OCI-M2 (cell line): ENCODE measurements around the gene ABCC3.
"Not testable (repeated sequence)": the region's sequence is repeated elsewhere in the genome, so short reads cannot be mapped to it uniquely, and the experiment has no call there.

ENCODE experiments used
- DNase-seq: peaks from one replicate; lab custom pipeline; 2025; ENCODE audit not compliant: unreplicated experiment; lab: John Stamatoyannopoulos, UW

The ABCC3 gene

GRCh38 chr17:50696365-50696879, 61.7 kb downstream of the ABCC3 start:
- no peak for DNase-seq

DNA sequence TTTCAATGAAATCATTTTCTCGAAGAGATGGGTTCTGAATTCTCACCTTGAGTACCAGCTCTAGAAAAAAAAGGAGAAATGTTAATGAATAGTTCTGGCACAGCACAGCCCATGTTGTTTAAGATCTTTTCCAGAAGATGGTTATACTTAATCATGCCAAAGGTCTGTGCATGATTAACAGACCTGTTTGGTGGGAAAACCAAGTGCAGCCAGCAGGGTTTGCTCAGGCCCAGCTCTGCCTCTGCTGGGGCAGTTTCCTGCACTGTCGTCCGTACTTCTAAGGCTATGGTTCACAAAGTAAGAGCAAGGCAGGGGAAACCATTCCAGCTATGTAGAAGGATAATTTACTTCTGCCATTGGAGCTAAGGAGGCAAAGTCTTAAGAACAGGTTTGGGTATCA, 62.4 kb downstream of the ABCC3 start:
- no peak for DNase-seq

DNA sequence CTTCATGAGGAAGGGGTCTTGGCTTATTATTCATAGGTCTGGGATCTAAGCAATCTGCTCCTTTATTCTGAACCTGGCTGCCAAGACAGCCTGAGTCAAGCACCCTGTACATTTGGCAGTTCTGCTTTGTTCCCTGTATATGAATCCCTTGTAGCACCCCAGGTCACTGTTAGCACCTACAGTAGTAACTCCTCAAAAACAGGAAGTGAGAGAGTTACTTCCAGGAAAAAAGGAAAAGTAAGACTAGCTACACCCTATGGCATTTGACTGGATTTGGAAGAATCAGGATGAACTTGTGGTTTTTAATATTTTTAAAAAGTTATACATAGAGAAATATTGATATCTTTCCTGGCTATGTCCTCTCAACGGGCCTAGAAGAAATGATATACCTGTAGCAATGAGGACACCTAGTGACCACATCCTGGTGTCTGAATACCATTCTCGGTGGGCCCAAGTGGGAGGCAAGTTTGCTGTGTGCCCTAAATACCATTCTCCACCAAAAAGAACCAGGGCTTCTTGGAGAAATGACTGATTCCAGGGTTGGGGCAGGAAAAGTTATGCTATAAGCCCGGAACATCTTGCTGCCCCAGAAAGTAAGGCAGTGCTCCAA, 63.1 kb downstream of the ABCC3 start:
- DNase-seq, result no peak

- DNase-seq, result no peak
Observed at GRCh38 chr17:50699410-50699809, 64.7 kb downstream of the ABCC3 start.

- DNase-seq, result no peak
Observed at GRCh38 chr17:50703162-50703561, 68.5 kb downstream of the ABCC3 start.

- no peak for DNase-seq
Observed at GRCh38 chr17:50707289-50708049, 72.8 kb downstream of the ABCC3 start, which contains the start of gene ANKRD40. ANKRD40 (minus strand) TSS chr17:50707914; CDS start chr17:50707654, 260 bp downstream.

DNA sequence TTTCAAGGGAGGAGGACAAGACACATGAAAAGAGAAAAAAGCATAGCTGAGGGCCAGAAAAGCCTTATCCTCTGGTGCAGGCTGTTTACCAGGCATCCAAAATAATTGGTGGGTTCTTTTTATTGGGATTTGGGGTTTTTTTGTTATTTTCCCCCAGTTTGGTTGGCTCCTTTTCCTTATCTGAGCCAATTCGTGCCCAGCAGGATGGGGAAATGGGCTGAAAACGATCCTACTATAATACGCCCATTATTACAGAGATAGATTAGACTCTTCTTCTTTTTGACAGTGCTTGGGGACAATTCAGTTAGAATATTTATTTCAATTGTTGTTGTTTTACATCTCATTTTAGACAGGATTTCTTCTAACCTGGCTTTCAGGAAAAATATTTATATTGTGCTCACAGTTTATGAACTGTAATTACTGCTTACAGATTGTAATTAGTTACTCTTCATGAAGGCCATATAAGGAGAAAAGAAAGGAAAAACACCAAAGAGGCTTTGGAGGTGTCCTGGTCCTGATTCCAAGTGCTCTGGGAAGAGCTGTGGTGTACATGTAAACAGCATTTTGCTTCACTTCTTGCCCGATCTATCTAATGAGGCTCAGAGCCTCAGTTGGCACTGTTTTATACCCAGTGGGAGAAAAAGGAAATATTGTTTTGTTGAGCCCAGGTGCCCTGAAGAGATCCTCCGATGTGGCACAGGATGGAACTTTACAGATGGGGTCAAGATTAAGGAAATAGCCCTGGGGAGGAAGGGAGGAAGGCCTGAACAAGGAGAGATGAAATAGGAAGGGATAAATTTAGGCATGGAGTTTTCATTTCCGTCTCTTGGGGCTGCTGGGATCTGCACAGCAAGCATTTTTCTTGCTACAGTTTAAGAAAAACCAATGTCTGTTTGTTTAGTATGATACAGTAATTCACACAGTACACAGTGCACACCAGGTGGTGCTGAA, 73.6 kb downstream of the ABCC3 start:
- peak; percentile 60 for DNase-seq

GRCh38 chr17:50709053-50709452, 74.4 kb downstream of the ABCC3 start:
- not testable (repeated sequence) for DNase-seq

DNA sequence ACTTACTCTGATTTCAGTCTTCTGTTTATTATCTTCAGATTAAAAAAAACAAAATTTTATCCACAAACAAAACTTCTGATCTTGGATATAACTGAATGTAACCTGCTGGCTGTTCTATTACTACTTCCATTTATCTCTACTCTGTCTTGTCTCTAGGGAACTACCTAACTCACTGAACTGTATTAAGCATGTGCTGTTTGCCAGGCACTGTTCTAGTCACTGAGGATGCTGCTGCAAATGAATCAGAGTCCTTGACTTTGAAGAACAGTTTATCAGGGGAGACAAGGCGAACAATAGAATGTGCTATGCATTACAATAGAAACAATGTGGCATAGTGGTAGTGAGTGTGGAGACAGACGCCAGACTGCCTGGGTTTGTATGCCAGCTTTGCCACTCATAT, 75.3 kb downstream of the ABCC3 start:
- DNase-seq, result no peak

DNA sequence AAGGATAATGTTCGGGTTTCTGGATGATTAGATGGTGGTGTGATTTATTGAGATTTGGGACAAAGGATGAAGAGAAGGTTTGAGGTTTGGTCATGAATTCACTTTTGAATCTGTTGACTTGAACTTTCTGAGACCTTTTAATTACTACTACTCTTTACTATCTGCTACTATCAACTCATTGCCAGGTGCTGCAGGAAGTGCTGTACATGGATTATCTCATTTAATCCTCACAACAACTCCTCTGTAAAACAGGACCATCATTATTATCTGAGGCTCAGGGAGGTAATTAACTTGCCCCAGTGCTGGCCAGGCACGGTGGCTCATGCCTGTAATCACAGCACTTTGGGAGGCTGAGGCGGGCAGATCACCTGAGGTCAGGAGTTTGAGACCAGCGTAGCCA, 76.0 kb downstream of the ABCC3 start:
- no peak for DNase-seq

DNA sequence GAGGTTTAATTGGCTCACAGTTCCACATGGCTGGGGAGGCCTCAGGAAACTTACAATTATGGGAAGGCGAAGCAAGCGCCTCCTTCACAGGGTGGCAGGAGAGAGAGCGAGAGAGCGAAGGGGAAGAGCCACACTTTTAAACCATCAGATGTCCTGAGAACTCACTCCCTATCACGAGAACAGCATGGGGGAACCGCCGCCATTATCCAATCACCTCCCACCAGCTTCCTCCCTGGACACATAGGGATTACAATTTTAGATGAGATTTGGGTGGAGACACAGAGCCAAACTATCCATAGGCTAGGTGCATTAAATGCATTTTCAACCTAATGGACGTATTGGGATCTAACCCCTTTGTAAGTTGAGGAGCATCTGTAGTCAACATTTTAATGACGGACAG, 78.0 kb downstream of the ABCC3 start:
- DNase-seq, result no peak

DNA sequence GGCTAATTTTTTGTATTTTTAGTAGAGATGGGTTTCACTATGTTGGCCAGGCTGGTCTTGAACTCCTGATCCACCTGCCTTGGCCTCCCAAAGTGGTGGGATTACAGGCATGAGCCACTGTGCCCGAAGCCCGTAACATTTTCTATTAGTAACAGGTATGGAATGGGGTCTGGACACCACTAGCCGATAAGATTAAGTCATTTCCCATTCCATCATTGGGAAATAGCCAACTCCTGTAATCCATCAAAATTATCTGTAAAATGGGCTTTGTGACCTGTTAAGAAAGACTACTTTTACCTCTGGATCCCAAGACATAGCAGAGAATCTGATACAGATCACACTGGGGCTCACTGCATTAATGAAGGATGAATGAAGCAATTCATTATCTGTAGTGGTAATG, 80.8 kb downstream of the ABCC3 start:
- DNase-seq, result no peak

DNA sequence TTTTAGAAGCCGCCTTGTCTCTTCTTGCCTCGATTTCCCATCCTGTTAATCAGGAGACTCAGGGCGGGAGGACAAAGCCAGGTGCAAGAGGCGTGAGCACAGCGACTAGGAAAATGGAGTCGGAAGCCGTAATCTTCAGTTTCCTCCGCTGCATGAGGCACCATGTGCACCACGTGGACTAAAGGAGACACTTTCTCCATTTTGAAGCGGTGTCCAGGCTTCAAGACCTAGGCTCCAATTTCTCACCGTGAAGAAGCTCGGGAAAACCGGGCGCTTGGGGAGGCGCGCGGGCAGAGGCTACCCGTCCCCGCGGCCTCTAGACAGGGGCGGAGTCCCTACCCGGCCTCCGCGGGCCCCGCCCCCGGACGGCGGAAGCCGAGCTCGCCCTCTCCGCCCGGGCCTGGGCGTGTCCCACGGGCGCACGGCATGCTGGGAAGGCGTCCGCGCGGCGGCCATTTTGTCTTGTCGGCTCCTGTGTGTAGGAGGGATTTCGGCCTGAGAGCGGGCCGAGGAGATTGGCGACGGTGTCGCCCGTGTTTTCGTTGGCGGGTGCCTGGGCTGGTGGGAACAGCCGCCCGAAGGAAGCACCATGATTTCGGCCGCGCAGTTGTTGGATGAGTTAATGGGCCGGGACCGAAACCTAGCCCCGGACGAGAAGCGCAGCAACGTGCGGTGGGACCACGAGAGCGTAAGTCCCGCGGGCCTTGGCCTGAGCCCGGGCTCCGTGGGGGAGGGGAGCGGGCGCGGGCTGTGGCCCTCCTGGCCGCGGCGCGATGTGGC, 84.7 kb downstream of the ABCC3 start, which contains the start of gene LUC7L3:
LUC7L3 (plus strand) TSS at position 460 of the 780 bp plus-strand sequence; CDS start at position 590, 130 bp downstream.
- DNase-seq, result peak; percentile 41

- no peak for DNase-seq
Observed at GRCh38 chr17:50719924-50720794, 85.5 kb downstream of the ABCC3 start.

GRCh38 chr17:50721194-50722010, 86.7 kb downstream of the ABCC3 start:
- DNase-seq, result no peak

DNA sequence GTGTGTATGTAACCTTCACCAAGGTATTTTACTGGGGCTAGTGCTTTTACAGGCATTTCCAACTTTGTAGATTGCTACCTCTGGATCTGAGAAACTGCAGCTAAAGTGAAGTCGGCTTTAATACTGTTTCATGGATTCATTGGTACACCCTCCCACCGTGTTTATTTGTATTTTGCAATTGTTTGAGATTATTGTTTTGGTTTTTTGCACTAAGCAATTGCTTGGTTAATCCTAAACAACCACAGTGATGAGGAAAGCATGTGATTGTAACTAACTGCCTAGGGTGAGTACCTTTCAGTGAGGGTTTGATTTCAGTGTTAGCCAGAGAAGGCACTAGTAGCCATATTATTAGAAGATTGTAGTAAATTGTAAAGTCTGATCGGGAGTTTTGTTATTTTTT, 88.1 kb downstream of the ABCC3 start:
- DNase-seq, result no peak

GRCh38 chr17:50724622-50725021, 89.9 kb downstream of the ABCC3 start:
- DNase-seq, result not testable (repeated sequence)

- DNase-seq, result no peak
Observed at GRCh38 chr17:50725769-50726655, 91.3 kb downstream of the ABCC3 start.
